ENCODE results near the gene TMEM217. TPM values are rescaled to one million over a fixed set of nuclear protein-coding genes. Genes with fewer than 3 reads are reported as not detected.
A peak's percentile ranks its signal among the peaks of the same experiment; 100 is the strongest.
"Not testable (repeated sequence)": the region's sequence is repeated elsewhere in the genome, so short reads cannot be mapped to it uniquely, and the experiment has no call there.

The TMEM217 gene
- total RNA-seq (2014; rRNA removed; shearing (Covaris generic)) = 1.2 and 1.4 TPM in 2 replicates

DNA sequence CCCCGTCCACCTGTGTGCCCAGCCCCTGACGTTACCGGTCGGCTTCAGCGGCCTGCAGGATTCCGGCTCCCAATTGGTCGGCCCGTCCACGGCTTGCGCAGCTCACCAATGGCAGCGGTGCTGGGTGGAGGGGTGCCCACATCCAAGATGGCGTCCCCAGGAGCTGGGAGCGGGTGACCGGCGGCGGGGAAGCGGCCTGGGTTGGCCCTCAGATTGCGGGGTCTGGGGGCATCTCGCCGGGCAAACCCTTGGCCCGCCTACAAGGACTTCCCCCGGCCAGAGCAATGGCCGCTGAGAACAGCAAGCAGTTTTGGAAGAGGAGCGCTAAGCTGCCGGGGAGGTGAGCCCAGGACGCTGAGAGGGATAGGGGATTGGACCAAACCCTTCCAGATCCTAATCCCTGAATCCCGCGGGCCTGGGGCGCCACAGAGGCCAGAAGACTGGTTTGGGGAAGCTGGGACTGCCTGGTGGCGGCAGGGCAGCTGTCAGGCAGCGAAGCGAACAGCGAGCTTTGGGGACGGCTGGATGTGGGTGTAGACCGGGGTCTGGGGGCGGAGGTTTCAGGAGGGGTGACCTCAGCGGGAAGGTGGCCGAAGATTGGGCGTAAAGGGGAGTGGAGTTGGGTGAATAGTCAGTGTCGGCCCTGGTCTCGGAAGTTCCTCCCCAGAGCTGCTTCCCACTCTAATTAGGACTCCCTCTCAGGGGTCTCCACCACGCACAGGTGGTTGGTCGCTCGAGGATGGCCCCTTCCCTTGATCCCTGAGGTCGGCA, at the start of gene TMEM217, which contains the start of gene TBC1D22B:
TSS of gene TMEM217 (minus strand) at position 511 of the 771 bp plus-strand sequence. CDS start 39,114 bp downstream, outside the sequence.
TSS of gene TBC1D22B (plus strand) at position 139 of the 771 bp plus-strand sequence. CDS start at position 285, 146 bp downstream.
- peak; percentile 97 for DNase-seq (ENCODE audit: low spot score)
- in situ Hi-C loops (cut with HindIII; ENCODE audit: low sequenced_read_pairs) = no loop called here

DNA sequence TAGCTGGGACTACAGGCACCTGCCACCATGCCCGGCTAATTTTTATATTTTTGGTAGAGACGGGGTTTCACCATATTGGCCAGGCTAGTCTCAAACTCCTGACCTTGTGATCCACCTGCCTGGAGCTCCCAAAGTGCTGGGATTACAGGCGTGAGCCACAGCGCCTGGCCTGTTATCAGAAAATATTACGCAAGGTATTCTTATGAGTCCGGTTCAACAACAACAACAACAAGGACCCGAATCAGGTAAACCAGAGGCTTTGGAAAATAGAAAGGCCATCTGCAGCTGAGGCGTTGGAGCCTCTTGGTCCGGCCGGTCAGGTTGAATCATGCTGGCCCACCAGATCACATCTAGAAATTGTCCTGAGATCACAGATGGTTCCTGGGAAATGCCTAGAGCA, 49.5 kb upstream of the TMEM217 start:
- in situ Hi-C loops (cut with HindIII; ENCODE audit: low sequenced_read_pairs); DNase-seq (ENCODE audit: low spot score): not testable (repeated sequence)

DNA sequence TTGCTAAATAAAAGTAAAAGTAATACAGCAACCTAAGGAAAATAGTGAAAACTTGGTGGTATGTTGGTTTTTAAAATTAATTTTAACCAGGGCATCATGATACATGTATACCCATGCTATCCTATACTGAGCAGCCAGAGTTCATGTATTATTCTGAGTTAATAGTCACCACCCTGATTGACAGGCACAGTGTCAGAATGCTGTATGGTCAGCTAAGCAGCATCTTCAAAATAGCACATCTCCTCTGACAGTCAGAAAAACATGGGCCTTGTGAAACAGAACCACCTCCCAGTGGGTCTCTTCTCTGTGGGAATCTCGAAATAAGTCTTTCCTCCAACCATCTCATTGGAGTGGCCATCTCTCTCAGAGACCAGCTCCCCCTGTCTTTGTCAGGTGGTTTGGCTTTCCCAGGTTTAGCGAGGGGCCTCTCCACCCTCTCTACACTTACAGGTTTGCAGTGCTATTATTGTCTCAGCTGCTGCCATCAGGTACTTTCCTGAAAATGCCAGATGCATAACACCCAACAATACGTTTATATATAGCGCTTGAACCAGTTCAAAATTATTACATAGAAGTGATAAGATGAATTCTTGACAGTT, 48.8 kb upstream of the TMEM217 start:
- no peak for DNase-seq (ENCODE audit: low spot score)
- in situ Hi-C loops (cut with HindIII; ENCODE audit: low sequenced_read_pairs) = no loop called here

DNA sequence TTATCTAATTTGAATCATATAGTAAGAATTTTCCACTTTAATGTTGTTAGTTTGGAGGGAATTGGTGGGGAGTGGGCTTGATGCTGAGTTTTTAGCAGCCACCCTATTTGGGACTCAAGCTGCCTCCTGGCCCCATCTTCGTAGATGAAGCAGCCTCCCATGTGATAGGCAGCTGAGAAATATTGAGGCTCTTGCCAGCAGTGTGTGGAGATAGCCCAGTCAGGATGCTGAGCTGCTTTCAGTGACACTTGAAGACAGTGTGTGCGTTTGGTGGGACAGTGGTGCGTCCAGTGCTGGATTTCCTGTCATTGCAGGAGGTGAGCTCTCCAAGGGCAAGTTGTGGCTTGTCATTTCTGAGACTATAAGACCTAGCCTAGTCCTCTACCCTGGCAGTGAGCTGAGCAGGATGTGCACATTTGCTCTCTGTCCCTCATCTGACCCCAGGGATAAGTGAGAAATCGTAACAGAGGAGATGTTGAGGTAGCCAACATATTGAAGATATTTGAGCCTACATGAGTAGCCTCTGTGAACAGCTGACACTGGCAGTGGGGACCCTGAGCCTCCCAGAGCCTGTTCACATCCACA, 48.0 kb upstream of the TMEM217 start:
- in situ Hi-C loops (cut with HindIII; ENCODE audit: low sequenced_read_pairs) = no loop called here
- no peak for DNase-seq (ENCODE audit: low spot score)

DNA sequence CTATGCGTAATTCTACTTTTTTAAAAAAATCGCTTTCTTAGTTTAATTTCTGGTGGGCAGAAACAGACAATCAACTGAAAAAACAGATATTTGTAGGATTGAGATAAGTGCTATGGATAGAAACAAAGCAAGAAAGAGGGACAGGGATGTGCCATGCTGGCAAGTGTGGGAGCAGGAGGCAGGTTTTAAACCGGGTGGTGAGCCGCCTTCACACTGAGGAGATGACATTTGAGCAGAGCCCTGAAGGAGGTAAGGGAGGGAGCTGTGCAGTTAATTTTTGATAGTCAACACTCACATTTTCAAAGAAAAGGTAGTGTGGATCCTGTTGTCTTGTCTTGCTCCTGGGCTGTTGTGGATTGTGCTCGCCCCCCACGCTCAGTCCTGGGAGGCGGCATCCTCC, 46.8 kb upstream of the TMEM217 start:
- in situ Hi-C loops (cut with HindIII; ENCODE audit: low sequenced_read_pairs) = no loop called here
- DNase-seq (ENCODE audit: low spot score) = no peak

GRCh38 chr6:37303891-37304503, 46.1 kb upstream of the TMEM217 start:
- in situ Hi-C loops (cut with HindIII; ENCODE audit: low sequenced_read_pairs) = no loop called here
- DNase-seq (ENCODE audit: low spot score) = peak; percentile 52

GRCh38 chr6:37303091-37303660, 45.2 kb upstream of the TMEM217 start:
- in situ Hi-C loops (cut with HindIII; ENCODE audit: low sequenced_read_pairs) = no loop called here
- no peak for DNase-seq (ENCODE audit: low spot score)

- in situ Hi-C loops (cut with HindIII; ENCODE audit: low sequenced_read_pairs) = no loop called here
- DNase-seq (ENCODE audit: low spot score) = no peak
Observed at GRCh38 chr6:37302086-37302686, 44.2 kb upstream of the TMEM217 start.

DNA sequence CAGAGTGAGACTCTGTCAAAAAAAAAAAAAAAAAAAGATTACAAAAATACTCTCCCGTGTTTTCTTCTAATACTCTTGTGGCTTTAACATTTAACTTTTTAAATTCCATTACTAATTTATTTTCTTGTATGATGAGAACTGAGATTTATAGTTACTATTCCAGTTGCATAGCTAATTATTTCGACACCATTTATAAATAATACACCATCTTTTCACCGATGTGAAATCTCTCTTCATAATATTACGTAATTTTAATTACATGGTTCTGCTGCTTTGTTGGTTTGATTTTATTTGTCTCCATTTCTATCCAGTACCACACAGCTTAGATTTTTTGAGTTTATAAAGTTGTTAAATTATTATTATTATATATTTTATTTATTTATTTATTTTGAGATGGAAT, 42.0 kb upstream of the TMEM217 start:
- in situ Hi-C loops (cut with HindIII; ENCODE audit: low sequenced_read_pairs) = no loop called here

GRCh38 chr6:37298958-37299357, 41.0 kb upstream of the TMEM217 start:
- DNase-seq (ENCODE audit: low spot score) = no peak
- in situ Hi-C loops (cut with HindIII; ENCODE audit: low sequenced_read_pairs) = no loop called here

More for the DNA sequence above, 42.0 kb upstream of the TMEM217 start:
- DNase-seq (ENCODE audit: low spot score) = no peak

GRCh38 chr6:37297637-37298036, 39.7 kb upstream of the TMEM217 start:
- in situ Hi-C loops (cut with HindIII; ENCODE audit: low sequenced_read_pairs); DNase-seq (ENCODE audit: low spot score): not testable (repeated sequence)

DNA sequence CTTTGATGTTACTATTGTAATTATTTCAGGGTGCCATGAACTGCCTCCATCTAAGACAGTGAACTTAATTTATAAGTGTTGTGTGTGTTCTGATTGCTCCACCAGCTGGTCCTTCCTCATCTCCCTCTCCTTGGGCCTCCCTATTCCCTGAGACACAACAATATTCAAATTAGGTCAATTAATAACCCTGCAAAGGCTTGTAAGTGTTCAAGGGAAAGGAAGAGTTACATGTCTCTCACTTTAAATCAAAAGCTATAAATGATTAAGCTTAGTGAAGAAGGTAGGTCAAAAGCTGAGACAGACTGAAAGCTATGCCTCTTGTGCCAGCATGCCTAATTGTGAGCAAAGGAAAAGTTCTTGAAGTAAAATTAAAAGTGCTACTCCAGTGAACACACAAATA, 35.5 kb upstream of the TMEM217 start:
- DNase-seq (ENCODE audit: low spot score) = no peak
- in situ Hi-C loops (cut with HindIII; ENCODE audit: low sequenced_read_pairs) = no loop called here

DNA sequence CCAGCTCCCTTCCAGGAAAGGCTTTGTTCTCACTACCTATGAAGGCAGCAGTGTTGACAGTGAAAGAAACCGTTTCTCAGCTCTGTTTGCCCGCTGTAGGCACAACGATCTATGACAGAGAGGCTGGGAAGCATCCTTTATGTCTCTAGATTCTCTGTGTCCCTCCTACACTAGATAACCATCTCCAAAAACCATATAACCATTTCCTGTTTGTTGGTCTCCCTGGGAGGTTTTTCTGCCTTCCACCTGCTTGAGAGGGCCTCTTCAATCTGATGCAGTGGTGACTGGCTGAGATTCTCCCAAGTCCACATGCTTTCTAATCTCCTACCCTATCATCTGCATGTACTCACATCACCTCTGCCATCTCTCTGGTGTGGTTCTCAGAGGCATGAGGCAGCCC, 32.0 kb upstream of the TMEM217 start:
- DNase-seq (ENCODE audit: low spot score) = no peak
- in situ Hi-C loops (cut with HindIII; ENCODE audit: low sequenced_read_pairs) = no loop called here

DNA sequence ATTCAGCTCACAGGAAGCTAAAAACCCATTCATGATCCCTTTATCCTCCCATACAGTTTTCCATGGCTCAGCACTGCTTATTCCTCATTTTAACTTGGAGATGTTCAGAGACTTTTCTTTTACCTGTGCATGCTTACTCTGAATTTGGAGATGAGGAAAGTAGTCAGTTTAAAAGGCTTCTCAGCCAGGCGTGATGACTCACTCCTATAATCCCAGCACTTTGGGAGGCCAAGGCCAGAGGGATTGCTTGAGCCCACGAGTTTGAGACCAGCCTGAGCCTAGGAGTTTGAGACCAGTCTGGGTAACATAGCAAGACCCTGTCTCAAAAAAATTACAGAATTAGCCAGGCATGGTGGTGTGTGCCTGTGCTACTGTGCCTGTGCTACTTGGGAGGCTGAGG, 30.3 kb upstream of the TMEM217 start:
- in situ Hi-C loops (cut with HindIII; ENCODE audit: low sequenced_read_pairs) = no loop called here

DNA sequence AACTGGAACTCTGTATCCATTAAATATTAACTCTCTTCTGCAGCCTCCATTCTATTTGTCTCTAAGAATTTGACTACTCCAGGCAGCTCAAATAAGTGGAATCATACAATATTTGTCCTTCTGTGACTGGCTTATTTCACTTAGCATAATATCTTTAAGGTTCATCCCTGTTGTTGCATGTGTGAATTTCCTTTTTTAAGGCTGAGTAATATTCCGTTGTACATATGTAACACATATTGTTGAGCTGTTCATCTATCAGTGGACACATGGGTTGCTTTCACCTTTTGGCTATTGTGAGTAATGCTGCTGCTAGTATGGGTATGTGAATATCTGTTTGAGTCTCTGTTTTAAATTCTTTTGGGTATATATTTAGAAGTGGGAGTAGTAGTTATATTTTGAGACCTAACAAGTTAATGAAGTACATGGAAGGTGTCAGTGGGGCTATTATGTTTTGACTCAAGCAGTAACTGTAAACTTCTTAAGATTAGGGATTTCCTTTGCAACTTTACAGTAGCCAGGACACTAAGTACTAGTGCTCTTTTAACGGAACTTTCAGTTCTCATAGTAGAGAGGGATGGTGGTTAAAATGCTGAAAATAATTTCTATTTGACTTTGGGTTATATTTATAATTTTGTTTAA, 29.7 kb upstream of the TMEM217 start:
- no peak for DNase-seq (ENCODE audit: low spot score)
- in situ Hi-C loops (cut with HindIII; ENCODE audit: low sequenced_read_pairs) = no loop called here

More for the DNA sequence above, 30.3 kb upstream of the TMEM217 start:
- no peak for DNase-seq (ENCODE audit: low spot score)

DNA sequence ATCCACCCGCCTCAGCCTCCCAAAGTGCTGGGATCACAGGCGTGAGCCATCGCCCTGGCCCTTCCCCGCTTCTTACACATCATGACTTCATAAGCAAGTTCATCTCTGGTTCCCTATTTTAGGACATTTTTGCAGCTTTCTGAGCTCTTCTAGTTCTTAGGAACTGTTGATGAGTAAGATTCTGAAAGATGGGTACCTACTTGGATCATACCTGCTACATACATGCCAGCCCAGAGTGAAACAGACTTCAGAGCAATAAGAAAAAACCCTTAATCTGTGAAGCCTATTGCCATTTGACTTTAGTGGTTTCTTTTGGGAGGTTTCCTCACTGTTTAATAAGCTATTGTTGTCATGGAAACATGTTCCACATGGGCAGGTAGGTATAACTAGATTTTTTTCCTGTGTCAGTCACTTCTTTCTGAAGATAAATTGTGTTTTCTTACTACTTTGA, 27.9 kb upstream of the TMEM217 start:
- in situ Hi-C loops (cut with HindIII; ENCODE audit: low sequenced_read_pairs) = no loop called here
- no peak for DNase-seq (ENCODE audit: low spot score)

GRCh38 chr6:37284781-37285180, 26.8 kb upstream of the TMEM217 start:
- in situ Hi-C loops (cut with HindIII; ENCODE audit: low sequenced_read_pairs) = no loop called here
- DNase-seq (ENCODE audit: low spot score) = peak; percentile 9

DNA sequence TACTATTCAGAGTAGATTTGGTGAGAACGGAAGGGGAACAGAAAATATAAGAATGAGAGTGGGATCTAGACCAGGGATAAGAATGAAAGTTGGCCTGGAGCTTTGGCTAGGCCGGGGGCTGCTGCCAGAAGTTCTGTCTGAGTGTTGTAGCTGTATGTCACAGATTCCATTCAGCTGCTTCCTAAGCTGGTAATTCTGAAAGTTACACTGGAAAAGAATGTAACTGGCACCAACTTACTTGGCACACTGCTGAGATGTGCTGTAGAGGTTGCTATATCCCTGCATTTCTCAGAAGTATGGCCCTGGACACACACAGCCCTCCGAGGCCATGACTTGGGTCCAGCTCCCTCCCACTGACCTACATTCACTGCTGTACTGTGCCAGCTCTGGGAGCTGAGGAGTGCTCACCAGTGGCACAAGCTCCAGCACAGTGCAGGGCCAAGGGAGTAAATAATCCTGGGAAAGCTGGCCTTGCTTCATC, 25.8 kb upstream of the TMEM217 start:
- in situ Hi-C loops (cut with HindIII; ENCODE audit: low sequenced_read_pairs) = no loop called here

More for the DNA sequence above, 25.8 kb upstream of the TMEM217 start:
- DNase-seq (ENCODE audit: low spot score) = peak; percentile 93

Data from G401 (cell line).